Peyer's patch (tissue), 4 donors: Measurements from ENCODE around the gene WLS. TPM values are rescaled to one million over a fixed set of nuclear protein-coding genes. Genes with fewer than 3 reads are reported as not detected.

ENCODE experiments used
- DNase-seq, 3 donors: peaks; one replicate each; pipeline ENCODE4 v3.0.0-alpha.2; 2017 to 2019
- H3K27ac ChIP-seq, 4 donors: fragments of 200-600 bp; sonication (generic); one replicate each; pipeline ENCODE4 v1.5.1; 2016 to 2019
- H3K27me3 ChIP-seq, 2 donors: fragments of 200-600 bp; sonication (generic); one replicate each; pipeline ENCODE4 v1.5.1; 2019
- H3K36me3 ChIP-seq, 3 donors: fragments of 200-600 bp; sonication (generic); one replicate each; pipeline ENCODE4 v1.5.1; 2016 to 2019
- H3K4me1 ChIP-seq, 4 donors: fragments of 200-600 bp; sonication (generic); one replicate each; pipeline ENCODE4 v1.5.1; 2016 to 2019
- H3K4me3 ChIP-seq, 4 donors: fragments of 200-600 bp; sonication (generic); 1 replicate in 3 of 4; 2 replicates in 1 of 4; pipeline ENCODE4 v1.5.1; 2016 to 2019; ENCODE audit warnings: mild to moderate bottlenecking in 1 of 4
- H3K9me3 ChIP-seq, 4 donors: fragments of 200-600 bp; sonication (generic); one replicate each; pipeline ENCODE4 v1.5.1; 2016 to 2019; ENCODE audit warnings: mild to moderate bottlenecking in 1 of 4
- CTCF ChIP-seq, 6 experiments: fragments of 450-650 bp in 4 of 6; fragments of 200-600 bp in 2 of 6; sonication (generic) in 1 of 6; IDR thresholded peaks; one replicate each; pipeline ENCODE4 v1.5.1; 2017 to 2019; ENCODE audit warnings: antibody characterized with exemption in 6 of 6, mild to moderate bottlenecking in 3 of 6, moderate library complexity in 1 of 6
- POLR2A ChIP-seq, 2 donors: fragments of 450-650 bp; IDR thresholded peaks; one replicate each; pipeline ENCODE4 v1.5.1; 2017; ENCODE audit warnings: antibody characterized with exemption in 2 of 2, mild to moderate bottlenecking in 2 of 2, moderate library complexity in 2 of 2
- total RNA-seq, 4 donors: library from RNA; depleted of rRNA; stranded (reverse); fragments of >200 nt; gene quantifications; one replicate each; pipeline ENCODE4 v1.1.0, GENCODE V29; 2016

Gene WLS
- total RNA-seq, 4 donors from 2014 or later = 46.1 to 140 (median 73.8) TPM

GRCh38 chr1:68129536-68130250 lies 102.6 kb downstream of the WLS start:
- Histone ChIP-seq H3K4me1 (no peaks in the 10 kb centered on the region), H3K9me3 (no peaks in the 10 kb centered on the region), H3K4me3 (no peak overlapping the region), H3K27ac (no peak overlapping the region), H3K27me3 (no peaks in the 10 kb centered on the region), H3K36me3 (peaks cover 0 to 39% (median 0%) of the 10 kb centered on the region in 3 donors)
- DNase-seq = no peak
- TF ChIP-seq CTCF (IDR thresholded peaks at IDR 0.05) (no peak), POLR2A (IDR thresholded peaks at IDR 0.05) (no peak)

- Histone ChIP-seq H3K27ac (peak overlapping the region in 1 of 4 donors; percentile 22), H3K36me3 (peaks cover 0 to 30% (median 0%) of the 10 kb centered on the region in 3 donors)
Measured at GRCh38 chr1:68128820-68129219, 103.5 kb downstream of the WLS start.

GRCh38 chr1:68128157-68128556 lies 104.2 kb downstream of the WLS start:
- Histone ChIP-seq H3K9me3 (no peaks in the 10 kb centered on the region), H3K27me3 (no peaks in the 10 kb centered on the region), H3K27ac (peak overlapping the region in 1 of 4 donors; percentile 22), H3K4me3 (no peak overlapping the region), H3K4me1 (no peaks in the 10 kb centered on the region), H3K36me3 (peaks cover 0 to 23% (median 0%) of the 10 kb centered on the region in 3 donors)
- no peak for DNase-seq
- no peak for TF ChIP-seq CTCF (IDR thresholded peaks at IDR 0.05)
- TF ChIP-seq POLR2A (IDR thresholded peaks at IDR 0.05) = no peak

More at GRCh38 chr1:68128820-68129219, 103.5 kb downstream of the WLS start:
- Histone ChIP-seq H3K9me3 (no peaks in the 10 kb centered on the region), H3K27me3 (no peaks in the 10 kb centered on the region), H3K4me3 (no peak overlapping the region), H3K4me1 (no peaks in the 10 kb centered on the region)
- TF ChIP-seq POLR2A (IDR thresholded peaks at IDR 0.05) (no peak), CTCF (IDR thresholded peaks at IDR 0.05) (no peak)
- no peak for DNase-seq

- Histone ChIP-seq H3K4me1 (no peaks in the 10 kb centered on the region), H3K9me3 (no peaks in the 10 kb centered on the region), H3K27me3 (no peaks in the 10 kb centered on the region), H3K4me3 (no peak overlapping the region), H3K27ac (peak overlapping the region in 1 of 4 donors; percentile 2), H3K36me3 (peaks cover 0 to 13% (median 0%) of the 10 kb centered on the region in 3 donors)
- DNase-seq = no peak
- TF ChIP-seq POLR2A (IDR thresholded peaks at IDR 0.05) (no peak), CTCF (IDR thresholded peaks at IDR 0.05) (no peak)
Measured at GRCh38 chr1:68121536-68121935, 110.8 kb downstream of the WLS start.

GRCh38 chr1:68120136-68120791 lies 112.1 kb downstream of the WLS start:
- no peak overlapping the region for H3K4me3 ChIP-seq
- peaks cover 0 to 5% (median 0%) of the 10 kb centered on the region in 3 donors for H3K36me3 ChIP-seq
- TF ChIP-seq POLR2A (IDR thresholded peaks at IDR 0.05) (no peak), CTCF (IDR thresholded peaks at IDR 0.05) (peak; percentile 31 to 93 (median 84))
- H3K27me3 ChIP-seq = no peaks in the 10 kb centered on the region
- H3K4me1 ChIP-seq = no peaks in the 10 kb centered on the region
- H3K27ac ChIP-seq = peak overlapping the region in 1 of 4 donors; percentile 2
- no peaks in the 10 kb centered on the region for H3K9me3 ChIP-seq
- DNase-seq = peak in 1 of 3 donors; percentile 56
